ENCODE measurements around the gene EFS.

The EFS gene

GRCh38 chr14:23405516-23406025 is 40.6 kb upstream of the EFS start:
- H3K79me1 ChIP-seq (ENCODE audit: low read length): no peaks in the 10 kb centered on the region

GRCh38 chr14:23405096-23405495 is 40.1 kb upstream of the EFS start:
- no peaks in the 10 kb centered on the region for H3K79me1 ChIP-seq (ENCODE audit: low read length)
- no peak overlapping the region for H3K4me3 ChIP-seq (ENCODE audit: low read length)
- H3K36me3 ChIP-seq (ENCODE audit: control insufficient read depth, insufficient read depth, low read length): no peaks in the 10 kb centered on the region
- H3K4ac ChIP-seq (ENCODE audit: low read depth, low read length): no peak overlapping the region
- no peak overlapping the region for H3K9ac ChIP-seq (ENCODE audit: low read length)
- H3K79me2 ChIP-seq (ENCODE audit: control insufficient read depth, insufficient read depth, low read length): no peaks in the 10 kb centered on the region
- no peak overlapping the region for H3K18ac ChIP-seq (ENCODE audit: low read length)
- no peak overlapping the region for H2BK5ac ChIP-seq (ENCODE audit: low read length)
- no peak overlapping the region for H3K4me2 ChIP-seq (ENCODE audit: low read length)
- H3K56ac ChIP-seq (ENCODE audit: low read length): no peak overlapping the region
- H2BK15ac ChIP-seq (replicated peaks; ENCODE audit: low read depth): no peak overlapping the region
- no peak overlapping the region for H3K23ac ChIP-seq (ENCODE audit: low read length)
- no peak overlapping the region for H4K5ac ChIP-seq (ENCODE audit: low read length)
- DNase-seq: no peak
- no peak overlapping the region for H2BK120ac ChIP-seq (ENCODE audit: low read depth, low read length)
- no peaks in the 10 kb centered on the region for H3K27me3 ChIP-seq (ENCODE audit: insufficient read depth, low read length, poor library complexity)
- no peaks in the 10 kb centered on the region for H3K4me1 ChIP-seq (ENCODE audit: control insufficient read depth, low read depth, low read length)
- no peak overlapping the region for H3K27ac ChIP-seq (ENCODE audit: low read depth, low read length)
- no CpG with 5 or more reads among the region's 10 CpGs for WGBS (ENCODE audit: extremely low coverage, insufficient coverage, low lambda C conversion rate)
- no peak overlapping the region for H2AK5ac ChIP-seq (ENCODE audit: low read length)
- no peak overlapping the region for H4K8ac ChIP-seq (ENCODE audit: low read depth, low read length)

More at GRCh38 chr14:23405516-23406025, 40.6 kb upstream of the EFS start:
- Histone ChIP-seq H2BK120ac (ENCODE audit: low read depth, low read length) (no peak overlapping the region), H3K27ac (ENCODE audit: low read depth, low read length) (no peak overlapping the region), H2AK5ac (ENCODE audit: low read length) (no peak overlapping the region), H3K4me3 (ENCODE audit: low read length) (no peak overlapping the region), H3K23ac (ENCODE audit: low read length) (no peak overlapping the region), H3K27me3 (ENCODE audit: insufficient read depth, low read length, poor library complexity) (no peaks in the 10 kb centered on the region), H4K8ac (ENCODE audit: low read depth, low read length) (no peak overlapping the region), H3K18ac (ENCODE audit: low read length) (no peak overlapping the region), H3K4ac (ENCODE audit: low read depth, low read length) (no peak overlapping the region), H3K79me2 (ENCODE audit: control insufficient read depth, insufficient read depth, low read length) (no peaks in the 10 kb centered on the region), H3K4me2 (ENCODE audit: low read length) (no peak overlapping the region), H3K36me3 (ENCODE audit: control insufficient read depth, insufficient read depth, low read length) (no peaks in the 10 kb centered on the region), H3K9ac (ENCODE audit: low read length) (no peak overlapping the region), H2BK15ac (replicated peaks; ENCODE audit: low read depth) (no peak overlapping the region), H2BK5ac (ENCODE audit: low read length) (no peak overlapping the region), H3K56ac (ENCODE audit: low read length) (no peak overlapping the region), H3K4me1 (ENCODE audit: control insufficient read depth, low read depth, low read length) (no peaks in the 10 kb centered on the region), H4K5ac (ENCODE audit: low read length) (no peak overlapping the region)
- WGBS (ENCODE audit: extremely low coverage, insufficient coverage, low lambda C conversion rate): no CpG with 5 or more reads among the region's 13 CpGs
- DNase-seq: no peak

GRCh38 chr14:23404331-23404900 is 39.4 kb upstream of the EFS start:
- WGBS (ENCODE audit: extremely low coverage, insufficient coverage, low lambda C conversion rate): no CpG with 5 or more reads among the region's 14 CpGs
- H3K23ac ChIP-seq (ENCODE audit: low read length): no peak overlapping the region
- no peaks in the 10 kb centered on the region for H3K4me1 ChIP-seq (ENCODE audit: control insufficient read depth, low read depth, low read length)
- H2AK5ac ChIP-seq (ENCODE audit: low read length): no peak overlapping the region
- H3K27me3 ChIP-seq (ENCODE audit: insufficient read depth, low read length, poor library complexity): no peaks in the 10 kb centered on the region
- H3K9ac ChIP-seq (ENCODE audit: low read length): no peak overlapping the region
- H3K79me1 ChIP-seq (ENCODE audit: low read length): no peaks in the 10 kb centered on the region
- H4K8ac ChIP-seq (ENCODE audit: low read depth, low read length): no peak overlapping the region
- H3K18ac ChIP-seq (ENCODE audit: low read length): no peak overlapping the region
- H2BK5ac ChIP-seq (ENCODE audit: low read length): no peak overlapping the region
- no peak overlapping the region for H3K56ac ChIP-seq (ENCODE audit: low read length)
- no peak overlapping the region for H3K4me2 ChIP-seq (ENCODE audit: low read length)
- no peak overlapping the region for H2BK15ac ChIP-seq (replicated peaks; ENCODE audit: low read depth)
- no peak overlapping the region for H3K4ac ChIP-seq (ENCODE audit: low read depth, low read length)
- DNase-seq: no peak
- H3K27ac ChIP-seq (ENCODE audit: low read depth, low read length): no peak overlapping the region
- no peaks in the 10 kb centered on the region for H3K79me2 ChIP-seq (ENCODE audit: control insufficient read depth, insufficient read depth, low read length)
- no peak overlapping the region for H4K5ac ChIP-seq (ENCODE audit: low read length)
- H3K4me3 ChIP-seq (ENCODE audit: low read length): no peak overlapping the region
- H3K36me3 ChIP-seq (ENCODE audit: control insufficient read depth, insufficient read depth, low read length): no peaks in the 10 kb centered on the region
- no peak overlapping the region for H2BK120ac ChIP-seq (ENCODE audit: low read depth, low read length)

- Histone ChIP-seq H2BK15ac (replicated peaks; ENCODE audit: low read depth) (no peak overlapping the region), H3K9ac (ENCODE audit: low read length) (no peak overlapping the region), H3K4me2 (ENCODE audit: low read length) (no peak overlapping the region), H2BK120ac (ENCODE audit: low read depth, low read length) (no peak overlapping the region), H3K27ac (ENCODE audit: low read depth, low read length) (no peak overlapping the region), H3K4ac (ENCODE audit: low read depth, low read length) (no peak overlapping the region), H2BK5ac (ENCODE audit: low read length) (no peak overlapping the region), H3K36me3 (ENCODE audit: control insufficient read depth, insufficient read depth, low read length) (no peaks in the 10 kb centered on the region), H4K5ac (ENCODE audit: low read length) (no peak overlapping the region), H4K8ac (ENCODE audit: low read depth, low read length) (no peak overlapping the region), H3K23ac (ENCODE audit: low read length) (no peak overlapping the region), H3K79me1 (ENCODE audit: low read length) (no peaks in the 10 kb centered on the region), H3K56ac (ENCODE audit: low read length) (no peak overlapping the region), H3K18ac (ENCODE audit: low read length) (no peak overlapping the region), H3K4me3 (ENCODE audit: low read length) (no peak overlapping the region), H3K79me2 (ENCODE audit: control insufficient read depth, insufficient read depth, low read length) (no peaks in the 10 kb centered on the region), H2AK5ac (ENCODE audit: low read length) (no peak overlapping the region), H3K4me1 (ENCODE audit: control insufficient read depth, low read depth, low read length) (no peaks in the 10 kb centered on the region), H3K27me3 (ENCODE audit: insufficient read depth, low read length, poor library complexity) (no peaks in the 10 kb centered on the region)
- no CpG with 5 or more reads among the region's 4 CpGs for WGBS (ENCODE audit: extremely low coverage, insufficient coverage, low lambda C conversion rate)
- DNase-seq: no peak
These were observed 38.9 kb upstream of the EFS start for GRCh38 chr14:23403908-23404307.

- H3K4ac ChIP-seq (ENCODE audit: low read depth, low read length): no peak overlapping the region
- no peak overlapping the region for H3K4me3 ChIP-seq (ENCODE audit: low read length)
- H3K18ac ChIP-seq (ENCODE audit: low read length): no peak overlapping the region
- H3K36me3 ChIP-seq (ENCODE audit: control insufficient read depth, insufficient read depth, low read length): no peaks in the 10 kb centered on the region
- no peak overlapping the region for H4K8ac ChIP-seq (ENCODE audit: low read depth, low read length)
- no peaks in the 10 kb centered on the region for H3K79me2 ChIP-seq (ENCODE audit: control insufficient read depth, insufficient read depth, low read length)
- no peak overlapping the region for H2BK15ac ChIP-seq (replicated peaks; ENCODE audit: low read depth)
- no peak overlapping the region for H3K56ac ChIP-seq (ENCODE audit: low read length)
- H2BK120ac ChIP-seq (ENCODE audit: low read depth, low read length): no peak overlapping the region
- H2AK5ac ChIP-seq (ENCODE audit: low read length): no peak overlapping the region
- DNase-seq: no peak
- no peak overlapping the region for H4K5ac ChIP-seq (ENCODE audit: low read length)
- no peak overlapping the region for H3K4me2 ChIP-seq (ENCODE audit: low read length)
- no peak overlapping the region for H3K9ac ChIP-seq (ENCODE audit: low read length)
- no peak overlapping the region for H3K27ac ChIP-seq (ENCODE audit: low read depth, low read length)
- no peaks in the 10 kb centered on the region for H3K79me1 ChIP-seq (ENCODE audit: low read length)
- H3K4me1 ChIP-seq (ENCODE audit: control insufficient read depth, low read depth, low read length): no peaks in the 10 kb centered on the region
- no peak overlapping the region for H2BK5ac ChIP-seq (ENCODE audit: low read length)
- WGBS (ENCODE audit: extremely low coverage, insufficient coverage, low lambda C conversion rate): no CpG with 5 or more reads among the region's 7 CpGs
- H3K23ac ChIP-seq (ENCODE audit: low read length): no peak overlapping the region
- H3K27me3 ChIP-seq (ENCODE audit: insufficient read depth, low read length, poor library complexity): no peaks in the 10 kb centered on the region
These were observed 38.1 kb upstream of the EFS start for GRCh38 chr14:23403139-23403438.
